Duodenal mucosa (tissue), 2 donors: ENCODE data around the gene BST1.

ENCODE experiments used
- H3K27ac ChIP-seq: one replicate; pipeline ENCODE4 v1.7.0; 2013; ENCODE audit warnings: low read depth, low read length
- H3K27me3 ChIP-seq, 2 donors: one replicate each; pipeline ENCODE4 v1.7.0; 2013; ENCODE audit warnings: low read length in 2 of 2, control low read depth in 1 of 2; ENCODE audit not compliant: insufficient read depth in 2 of 2, control insufficient read depth in 1 of 2
- H3K36me3 ChIP-seq, 2 donors: one replicate each; pipeline ENCODE4 v1.7.0; 2013; ENCODE audit warnings: low read length in 2 of 2, control low read depth in 1 of 2; ENCODE audit not compliant: insufficient read depth in 2 of 2, control insufficient read depth in 1 of 2
- H3K4me1 ChIP-seq, 2 donors: one replicate each; pipeline ENCODE4 v1.7.0; 2013; ENCODE audit warnings: low read length in 2 of 2, control low read depth in 1 of 2; ENCODE audit not compliant: insufficient read depth in 2 of 2, control insufficient read depth in 1 of 2
- H3K4me3 ChIP-seq, 2 donors: one replicate each; pipeline ENCODE4 v1.7.0; 2013; ENCODE audit warnings: low read length in 2 of 2, low read depth in 1 of 2
- H3K9ac ChIP-seq, 2 donors: one replicate each; pipeline ENCODE4 v1.7.0; 2013; ENCODE audit warnings: low read length in 2 of 2, low read depth in 1 of 2
- H3K9me3 ChIP-seq, 2 donors: one replicate each; pipeline ENCODE4 v1.7.0; 2013; ENCODE audit warnings: low read length in 2 of 2, control low read depth in 1 of 2; ENCODE audit not compliant: control insufficient read depth in 1 of 2

Gene BST1, protein sequence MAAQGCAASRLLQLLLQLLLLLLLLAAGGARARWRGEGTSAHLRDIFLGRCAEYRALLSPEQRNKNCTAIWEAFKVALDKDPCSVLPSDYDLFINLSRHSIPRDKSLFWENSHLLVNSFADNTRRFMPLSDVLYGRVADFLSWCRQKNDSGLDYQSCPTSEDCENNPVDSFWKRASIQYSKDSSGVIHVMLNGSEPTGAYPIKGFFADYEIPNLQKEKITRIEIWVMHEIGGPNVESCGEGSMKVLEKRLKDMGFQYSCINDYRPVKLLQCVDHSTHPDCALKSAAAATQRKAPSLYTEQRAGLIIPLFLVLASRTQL

GRCh38 chr4:15702941-15703403 is at the start of gene BST1:
TSS of gene BST1 (plus strand) at chr4:15703065. CDS start at chr4:15703145, 80 bp downstream.
- Histone ChIP-seq H3K27ac (no peak within 1 kb of the TSS), H3K27me3 (no peaks in the 10 kb centered on the region), H3K9me3 (no peaks in the 10 kb centered on the region), H3K36me3 (no peaks in the 10 kb centered on the region), H3K4me3 (peak within 1 kb of the TSS; percentile 68 to 74), H3K4me1 (peaks cover 16% of the 10 kb centered on the region in 2 donors), H3K9ac (peak within 1 kb of the TSS; percentile 59 to 63)

DNA sequence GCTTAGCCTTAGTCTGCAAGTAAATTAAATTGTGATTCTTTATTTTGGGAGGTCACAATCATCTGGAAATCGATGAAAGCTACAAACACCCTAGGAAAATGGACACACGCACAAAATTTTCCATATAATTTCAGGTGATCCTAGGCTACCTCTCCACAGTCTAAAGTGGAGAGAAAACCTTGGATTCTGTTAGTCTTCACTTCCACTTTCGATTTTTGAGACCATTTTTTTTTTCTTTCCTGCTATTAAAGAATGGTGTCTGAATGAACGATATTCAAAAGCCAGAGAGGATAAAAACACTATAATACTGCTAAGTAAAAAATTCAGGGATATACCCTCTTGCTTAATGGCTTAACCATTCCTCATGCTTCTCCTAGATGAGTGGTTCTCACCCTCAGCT is 49.4 kb upstream of the BST1 start:
- peak overlapping the region; percentile 81 to 83 for H3K9ac ChIP-seq
- no peaks in the 10 kb centered on the region for H3K9me3 ChIP-seq
- peak overlapping the region; percentile 72 to 83 for H3K4me3 ChIP-seq
- no peak overlapping the region for H3K27ac ChIP-seq
- peaks cover 30 to 49% of the 10 kb centered on the region in 2 donors for H3K4me1 ChIP-seq
- no peaks in the 10 kb centered on the region for H3K27me3 ChIP-seq
- no peaks in the 10 kb centered on the region for H3K36me3 ChIP-seq

DNA sequence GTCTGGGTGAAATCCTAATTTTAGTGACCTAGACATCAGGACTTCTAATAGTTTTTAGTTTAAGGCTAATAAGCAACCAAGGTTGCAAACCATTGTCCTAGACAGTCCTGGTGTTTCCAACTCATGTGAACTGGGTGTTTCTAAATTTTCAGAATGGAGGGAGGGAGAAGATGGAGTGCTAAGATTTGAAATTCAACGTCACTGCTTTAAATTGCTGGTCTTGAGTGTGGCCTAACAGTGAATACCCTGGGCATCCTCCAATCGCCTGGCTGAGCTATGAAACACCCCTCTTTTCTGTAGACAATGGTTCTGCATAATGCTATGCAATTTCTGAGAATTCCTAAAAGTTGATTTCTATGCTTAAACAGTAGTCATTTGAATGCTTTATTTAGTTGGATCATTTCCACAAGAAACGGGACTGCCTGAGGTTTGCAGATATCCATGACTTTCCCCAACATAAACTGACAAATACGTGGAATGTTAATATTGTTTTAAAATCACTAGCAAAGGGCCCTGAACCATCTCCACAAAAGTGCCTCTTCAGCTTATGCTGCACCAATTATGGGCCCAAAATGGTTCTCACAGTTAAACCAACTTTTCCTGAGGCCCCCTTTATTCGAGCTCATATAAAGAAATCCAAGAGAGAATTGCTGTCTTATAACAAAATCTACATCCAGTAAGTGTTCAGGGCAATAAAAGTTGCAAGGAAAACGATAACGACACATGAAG is 48.8 kb upstream of the BST1 start:
- peak overlapping the region; percentile 72 to 83 for H3K4me3 ChIP-seq
- peak overlapping the region; percentile 96 for H3K27ac ChIP-seq
- no peaks in the 10 kb centered on the region for H3K9me3 ChIP-seq
- peaks cover 30 to 48% of the 10 kb centered on the region in 2 donors for H3K4me1 ChIP-seq
- H3K27me3 ChIP-seq = no peaks in the 10 kb centered on the region
- H3K9ac ChIP-seq = peak overlapping the region; percentile 81 to 83
- no peaks in the 10 kb centered on the region for H3K36me3 ChIP-seq

DNA sequence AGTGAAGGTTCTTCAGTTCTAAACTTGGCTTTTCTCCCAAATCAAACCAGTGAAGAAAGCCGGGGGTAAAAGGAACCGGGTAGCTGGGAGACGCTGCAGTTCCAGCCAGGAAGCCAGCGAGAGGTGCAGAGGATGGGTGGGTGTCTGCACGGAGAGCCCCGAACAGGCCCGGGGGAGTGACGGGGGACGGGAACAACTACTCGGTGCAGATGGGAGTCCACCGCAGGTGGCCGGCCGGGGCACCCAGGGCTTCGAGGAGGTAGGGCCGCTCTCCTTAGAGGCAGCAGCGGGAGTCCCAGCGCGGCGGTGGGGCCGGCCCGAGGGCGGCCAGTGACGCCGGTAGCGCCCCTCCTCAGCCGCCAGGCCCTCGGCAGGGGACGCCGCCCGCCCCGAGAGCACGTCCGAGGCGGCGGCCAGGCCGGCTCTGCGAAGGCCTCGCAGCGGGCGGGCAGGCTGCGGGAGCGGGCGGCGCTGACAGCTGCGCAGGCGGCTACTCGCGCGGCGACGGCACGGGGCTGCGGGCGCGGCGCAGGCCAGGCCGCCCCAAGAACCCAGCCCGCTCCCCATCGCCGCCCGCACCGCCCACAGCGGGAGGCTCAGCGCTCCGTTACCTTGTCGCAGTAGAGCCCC is 48.2 kb upstream of the BST1 start:
- H3K36me3 ChIP-seq = no peaks in the 10 kb centered on the region

GRCh38 chr4:15655223-15656037 is 47.4 kb upstream of the BST1 start, which contains the start of gene FBXL5:
TSS of gene FBXL5 (minus strand) at chr4:15655357. CDS start at chr4:15655287, 70 bp downstream.
- Histone ChIP-seq H3K4me3 (peak within 1 kb of the TSS; percentile 82 to 83), H3K27me3 (no peaks in the 10 kb centered on the region), H3K9ac (peak within 1 kb of the TSS; percentile 92 to 96), H3K36me3 (no peaks in the 10 kb centered on the region), H3K27ac (peak within 1 kb of the TSS; percentile 99), H3K4me1 (peaks cover 21 to 39% of the 10 kb centered on the region in 2 donors), H3K9me3 (no peaks in the 10 kb centered on the region)

More for the DNA sequence above, 48.2 kb upstream of the BST1 start:
- Histone ChIP-seq H3K4me3 (peak overlapping the region; percentile 72 to 83), H3K9me3 (no peaks in the 10 kb centered on the region), H3K27ac (peak overlapping the region; percentile 96), H3K9ac (peak overlapping the region; percentile 81 to 96), H3K27me3 (no peaks in the 10 kb centered on the region), H3K4me1 (peaks cover 29 to 45% of the 10 kb centered on the region in 2 donors)

- peak overlapping the region; percentile 92 to 96 for H3K9ac ChIP-seq
- peaks cover 18 to 37% of the 10 kb centered on the region in 2 donors for H3K4me1 ChIP-seq
Measured at GRCh38 chr4:15656038-15656470, 46.8 kb upstream of the BST1 start.

DNA sequence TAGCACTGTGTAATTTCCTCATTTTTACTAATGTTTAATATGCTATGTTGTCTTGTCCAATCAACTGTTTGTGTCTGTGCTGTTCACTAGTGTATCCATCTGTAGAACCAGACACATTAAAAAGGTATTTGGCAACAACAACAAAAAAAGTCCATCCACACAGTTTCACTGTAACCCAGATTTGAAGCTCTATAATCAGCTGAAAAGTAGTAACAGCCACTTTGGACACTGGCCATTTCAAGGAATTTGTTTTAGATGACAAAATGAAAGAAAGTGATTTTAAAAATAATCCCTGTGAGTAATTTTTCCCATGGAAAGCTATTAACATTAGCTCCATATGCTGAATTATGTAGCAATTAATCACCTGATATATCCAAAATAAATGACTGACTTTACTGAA is 45.5 kb upstream of the BST1 start:
- Histone ChIP-seq H3K27ac (no peak overlapping the region), H3K4me3 (no peak overlapping the region), H3K4me1 (peaks cover 9 to 26% of the 10 kb centered on the region in 2 donors), H3K36me3 (no peaks in the 10 kb centered on the region), H3K27me3 (no peaks in the 10 kb centered on the region), H3K9me3 (no peaks in the 10 kb centered on the region), H3K9ac (no peak overlapping the region)

More at GRCh38 chr4:15656038-15656470, 46.8 kb upstream of the BST1 start:
- Histone ChIP-seq H3K27ac (peak overlapping the region; percentile 99), H3K27me3 (no peaks in the 10 kb centered on the region), H3K9me3 (no peaks in the 10 kb centered on the region), H3K36me3 (no peaks in the 10 kb centered on the region), H3K4me3 (peak overlapping the region; percentile 82 to 83)

GRCh38 chr4:15658136-15658770 is 44.6 kb upstream of the BST1 start:
- peaks cover 4 to 20% of the 10 kb centered on the region in 2 donors for H3K4me1 ChIP-seq
- no peak overlapping the region for H3K4me3 ChIP-seq
- no peaks in the 10 kb centered on the region for H3K36me3 ChIP-seq
- no peaks in the 10 kb centered on the region for H3K27me3 ChIP-seq
- no peaks in the 10 kb centered on the region for H3K9me3 ChIP-seq
- H3K27ac ChIP-seq = no peak overlapping the region
- H3K9ac ChIP-seq = no peak overlapping the region

DNA sequence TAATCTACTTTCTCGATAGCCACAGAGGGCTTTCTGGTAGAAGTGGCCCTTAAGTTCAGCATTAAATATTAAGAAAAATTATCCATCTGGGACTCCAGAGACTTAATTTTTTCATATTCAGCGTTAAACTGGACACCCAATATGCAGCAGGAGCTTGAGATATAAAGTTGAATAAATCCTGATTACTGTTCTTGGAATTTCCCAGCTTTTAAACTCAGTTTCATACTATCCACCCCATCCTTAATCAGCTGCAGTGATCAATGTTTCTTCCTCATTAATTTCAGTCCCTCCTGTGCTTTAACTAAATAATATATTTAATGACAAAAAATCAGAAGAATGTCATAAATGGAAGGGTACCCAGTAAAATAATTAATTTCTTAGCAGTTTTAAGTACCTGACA is 44.1 kb upstream of the BST1 start:
- Histone ChIP-seq H3K27me3 (no peaks in the 10 kb centered on the region), H3K9me3 (no peaks in the 10 kb centered on the region), H3K4me1 (peaks cover 4 to 17% of the 10 kb centered on the region in 2 donors), H3K4me3 (no peak overlapping the region), H3K27ac (no peak overlapping the region), H3K9ac (no peak overlapping the region), H3K36me3 (no peaks in the 10 kb centered on the region)
